Measurements from ENCODE around the gene DCP1B.

DCP1B gene

DNA sequence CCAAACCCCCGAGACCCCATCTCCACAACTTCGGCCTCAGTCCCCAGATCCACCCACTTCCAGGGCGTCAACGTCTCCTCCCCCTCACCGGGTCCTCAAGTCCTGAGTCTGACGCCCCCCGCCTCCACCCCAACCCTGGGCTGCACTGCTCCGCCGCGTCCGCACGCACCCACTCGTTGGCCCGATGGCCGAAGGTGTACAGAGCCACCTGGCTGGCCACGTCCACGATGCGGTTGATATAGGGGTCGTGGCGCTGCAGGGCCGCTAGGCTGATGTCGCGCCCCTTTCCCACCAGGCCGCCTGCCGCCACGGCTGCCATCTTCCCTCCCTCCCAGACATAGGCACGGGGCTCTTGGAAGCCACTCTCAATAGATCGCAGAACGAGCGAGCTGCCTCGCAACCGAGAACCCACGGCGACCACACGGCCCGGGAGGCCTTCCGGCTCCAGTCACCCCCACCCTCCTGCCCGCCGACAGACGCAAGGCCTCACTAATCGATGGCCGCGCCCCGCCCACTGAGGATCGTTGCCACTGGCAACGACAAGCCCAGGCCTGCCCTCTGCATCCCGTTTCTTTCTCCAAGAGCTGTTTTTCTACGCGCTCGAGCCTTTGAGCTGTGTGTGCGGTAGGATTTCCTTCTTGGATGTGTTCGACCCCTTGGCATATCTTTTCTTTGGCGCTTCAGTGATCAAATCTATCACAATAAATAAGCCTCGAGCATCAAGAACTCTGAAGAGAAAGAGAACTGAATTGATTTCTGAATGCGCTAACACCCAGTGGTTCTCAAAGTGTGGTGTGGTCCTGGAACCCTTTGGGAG is at the start of gene DCP1B:
Gene DCP1B (minus strand): TSS at position 345 of the 817 bp plus-strand sequence. CDS start 26 bp downstream, at position 319.
- DNase-seq, result peak; percentile 95 to 97

GRCh38 chr12:2053691-2054090 is 49.4 kb upstream of the DCP1B start:
- no peak for DNase-seq

GRCh38 chr12:2052826-2053678 is 48.8 kb upstream of the DCP1B start, which contains the start of gene CACNA1C:
CACNA1C (plus strand) TSS chr12:2052987; CDS start chr12:2053563, 576 bp downstream.
- peak; percentile 60 to 71 for DNase-seq

DNA sequence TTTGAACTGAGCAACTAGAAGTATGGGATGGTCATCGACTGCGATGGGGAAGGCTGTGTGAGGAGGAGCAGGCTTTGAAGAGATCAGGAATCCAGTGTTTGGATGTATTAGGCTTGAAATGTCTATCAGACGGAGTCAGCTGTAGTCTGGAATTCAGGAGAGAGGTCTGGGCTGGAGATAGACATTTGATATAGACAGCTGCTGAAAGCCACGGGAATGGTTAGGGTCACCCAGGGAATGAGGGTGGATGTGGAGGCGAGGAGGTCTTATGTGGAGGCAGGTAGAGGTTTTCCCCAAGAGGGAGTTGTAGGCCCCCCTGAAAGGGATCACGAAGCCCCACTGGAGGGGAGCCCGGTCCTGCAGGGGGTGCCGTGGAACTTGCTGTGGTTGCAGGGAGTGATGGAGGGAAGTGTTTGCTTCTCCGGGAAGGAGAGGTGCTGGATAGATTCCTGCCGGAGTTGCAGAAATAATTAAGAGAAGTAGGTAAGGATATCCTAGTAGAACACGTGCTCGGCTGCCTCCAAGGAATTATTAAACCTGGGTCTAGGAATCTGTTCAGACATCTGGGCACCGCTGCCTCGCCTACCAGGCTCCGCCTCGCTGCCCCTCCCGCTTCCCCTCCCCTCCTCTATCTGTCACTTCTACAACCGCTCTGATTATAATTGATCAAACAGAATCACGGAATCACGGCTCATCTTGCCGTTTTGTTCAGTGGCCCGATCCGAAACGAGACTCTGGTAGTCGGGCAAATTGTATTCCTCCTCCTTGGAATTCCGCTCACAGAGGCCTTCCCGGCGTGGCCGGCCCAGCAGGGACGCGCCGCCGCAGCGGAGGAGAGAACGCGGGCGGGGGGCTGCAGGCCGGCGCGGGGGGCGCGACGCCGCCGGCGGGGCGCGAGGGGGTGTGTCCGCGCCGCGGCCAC is 47.7 kb upstream of the DCP1B start:
- no peak for DNase-seq

GRCh38 chr12:2049604-2050540 is 45.6 kb upstream of the DCP1B start:
- DNase-seq, result no peak

DNA sequence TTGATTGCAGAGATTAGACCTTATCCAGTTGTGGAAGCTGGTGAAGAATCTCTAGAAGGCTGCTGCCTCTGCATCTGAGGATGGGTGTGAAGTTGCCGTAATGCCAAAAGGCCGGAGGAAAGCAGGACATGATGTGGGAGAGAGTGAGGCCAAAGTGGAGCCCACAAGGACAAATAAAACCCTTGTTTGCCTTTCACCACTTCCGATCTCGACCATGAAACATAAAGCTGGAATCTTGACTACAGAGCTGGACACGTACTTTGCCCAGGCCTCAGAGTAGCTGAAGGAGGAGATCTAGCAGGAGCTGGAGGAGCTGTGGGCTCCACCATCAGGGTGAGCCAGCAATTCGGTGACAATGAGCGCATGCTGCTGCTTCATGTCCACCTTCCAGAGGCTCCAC is 43.5 kb upstream of the DCP1B start:
- DNase-seq, result no peak

DNA sequence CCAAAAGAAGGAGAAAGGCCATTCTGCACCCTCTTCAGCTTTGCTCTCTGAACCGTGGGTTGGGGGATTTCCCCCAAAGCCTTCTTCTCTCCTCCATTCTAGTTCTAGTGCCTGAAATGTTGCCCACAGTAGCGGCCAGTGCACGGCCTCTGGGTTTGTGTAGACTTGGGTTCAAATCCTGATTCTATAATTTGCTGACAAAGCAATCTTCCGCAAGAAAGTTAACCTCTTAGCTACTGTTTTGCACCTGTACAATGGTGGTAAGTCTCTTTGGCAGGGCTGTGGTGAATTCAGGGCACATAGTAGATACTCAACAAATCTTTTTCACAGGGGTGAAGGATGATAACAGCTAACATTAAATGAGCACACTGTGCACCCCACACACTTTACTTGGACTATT is 42.7 kb upstream of the DCP1B start:
- DNase-seq, result no peak

- DNase-seq, result no peak
These were observed 39.9 kb upstream of the DCP1B start for GRCh38 chr12:2044165-2044564.

DNA sequence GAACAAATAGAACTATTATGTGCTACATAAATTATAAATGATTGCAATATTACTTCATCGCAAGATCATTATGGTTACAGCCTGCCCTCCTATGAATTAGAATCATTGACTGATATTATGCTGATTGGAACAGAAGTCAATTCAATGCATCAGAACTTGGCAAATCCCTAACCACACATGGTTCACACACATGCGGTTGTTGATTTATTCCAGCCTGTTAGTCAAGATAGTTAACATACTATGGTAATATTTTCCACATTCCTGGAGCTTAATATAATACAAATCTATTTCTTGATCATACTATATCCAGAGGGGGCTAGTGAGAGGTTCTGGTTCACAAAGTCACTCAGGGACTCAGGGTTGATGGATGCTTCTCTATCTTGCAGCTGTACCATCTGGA is 38.8 kb upstream of the DCP1B start:
- no peak for DNase-seq

DNA sequence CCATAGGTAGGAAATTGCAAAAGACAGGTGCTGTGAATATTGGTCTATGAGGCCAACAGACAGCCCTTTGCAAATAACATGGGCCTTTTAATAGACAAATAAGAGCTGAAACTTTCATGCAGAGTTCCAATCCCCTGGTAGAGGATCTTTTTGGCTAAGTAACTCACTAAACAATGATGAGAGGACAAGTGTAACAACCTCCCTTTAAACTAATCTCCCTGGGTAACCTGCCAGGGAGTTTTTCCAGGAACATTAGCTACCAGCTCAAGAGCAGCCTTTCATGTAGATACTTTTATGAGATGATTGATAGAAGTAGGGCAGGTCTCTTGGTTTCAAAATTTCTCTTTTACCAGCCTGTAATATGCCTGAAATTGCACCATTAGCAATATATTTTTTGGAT is 34.8 kb upstream of the DCP1B start:
- no peak for DNase-seq

- peak in 1 of 2 experiments; percentile 29 for DNase-seq
These were observed 31.3 kb upstream of the DCP1B start for GRCh38 chr12:2035431-2036055.

GRCh38 chr12:2034633-2035430 is 30.6 kb upstream of the DCP1B start:
- DNase-seq, result peak; percentile 90 to 91

- DNase-seq, result no peak
These were observed 28.2 kb upstream of the DCP1B start for GRCh38 chr12:2032506-2032905.

DNA sequence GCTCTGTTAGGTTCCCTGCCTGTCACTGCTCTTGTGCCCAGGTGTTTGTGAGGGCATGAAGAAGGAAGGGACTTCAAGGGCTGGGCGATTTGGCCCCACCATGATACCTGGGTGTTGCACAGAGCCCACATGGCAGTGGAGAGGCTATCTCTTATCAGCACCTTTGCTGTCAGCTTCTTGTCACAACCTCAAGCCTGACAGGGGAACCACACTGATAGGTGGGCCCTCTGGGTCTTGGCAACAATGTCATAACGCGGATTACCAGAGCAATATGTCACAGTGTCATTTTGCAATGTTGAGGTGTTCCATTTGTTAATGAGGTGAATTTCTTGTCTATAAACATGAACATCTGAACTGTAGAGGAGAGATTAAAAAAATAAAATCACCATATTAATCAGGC is 25.6 kb upstream of the DCP1B start:
- no peak for DNase-seq

DNA sequence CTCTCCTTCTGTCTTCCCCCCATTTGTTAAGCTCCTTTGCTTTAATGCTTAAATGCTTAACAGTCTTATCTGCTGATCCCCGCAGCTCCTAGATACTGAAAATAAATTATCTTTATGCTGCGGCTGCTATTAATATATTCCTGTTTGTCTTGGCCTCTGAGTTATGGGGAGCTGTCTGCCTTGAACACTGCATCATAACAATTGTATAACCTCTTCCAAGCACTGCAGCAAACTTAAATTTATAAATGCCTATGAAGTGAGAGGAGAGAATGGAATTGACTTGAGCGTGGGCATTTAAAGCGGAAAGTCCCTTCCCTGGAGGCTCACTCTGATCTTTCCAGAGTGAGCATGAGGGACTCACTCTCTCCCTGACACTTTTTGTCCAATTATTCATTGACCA is 23.1 kb upstream of the DCP1B start:
- DNase-seq, result no peak

DNA sequence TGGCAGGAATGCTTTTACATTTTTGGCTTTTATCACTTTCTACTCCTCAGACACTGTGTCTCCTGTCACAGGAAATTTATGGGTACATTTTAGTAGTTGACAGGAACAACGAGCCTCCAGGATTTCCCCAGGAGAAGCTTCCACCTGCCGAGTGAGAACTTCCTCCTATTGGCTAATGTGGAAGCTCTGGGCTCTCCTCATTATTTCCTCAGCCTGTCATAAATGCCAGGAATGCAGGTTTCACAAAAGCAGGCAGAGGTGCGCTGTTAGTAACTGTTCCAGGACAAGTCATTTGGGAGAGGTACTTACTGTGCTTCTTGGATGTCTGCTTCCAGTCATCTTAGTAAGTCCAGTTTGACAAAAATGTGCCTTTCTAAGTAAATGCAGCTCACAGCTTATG is 19.1 kb upstream of the DCP1B start:
- DNase-seq, result no peak

- DNase-seq, result no peak
These were observed 16.3 kb upstream of the DCP1B start for GRCh38 chr12:2020511-2020910.

GRCh38 chr12:2019126-2019525 is 14.9 kb upstream of the DCP1B start:
- DNase-seq, result no peak

DNA sequence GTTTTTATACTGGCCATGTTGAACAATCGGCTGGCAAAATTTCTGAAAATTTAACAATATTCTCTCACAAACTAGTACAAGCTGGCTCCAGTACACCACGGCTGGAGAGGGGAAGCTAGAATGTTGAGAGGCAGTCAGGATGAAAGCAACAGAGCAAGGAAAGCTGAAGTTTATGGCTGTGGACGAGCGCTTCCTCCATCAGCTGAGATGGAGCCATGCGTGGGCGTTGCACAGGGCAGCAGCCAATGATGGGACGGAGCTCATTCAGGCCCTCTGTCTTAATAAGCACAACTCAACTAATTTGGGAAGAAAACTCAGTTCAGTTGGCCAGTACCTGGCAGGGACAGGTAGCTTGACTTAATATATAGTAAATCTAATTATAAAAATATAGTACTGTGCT is 14.1 kb upstream of the DCP1B start:
- DNase-seq, result no peak
